Measurements from ENCODE around the gene TENM3.

Gene TENM3

DNA sequence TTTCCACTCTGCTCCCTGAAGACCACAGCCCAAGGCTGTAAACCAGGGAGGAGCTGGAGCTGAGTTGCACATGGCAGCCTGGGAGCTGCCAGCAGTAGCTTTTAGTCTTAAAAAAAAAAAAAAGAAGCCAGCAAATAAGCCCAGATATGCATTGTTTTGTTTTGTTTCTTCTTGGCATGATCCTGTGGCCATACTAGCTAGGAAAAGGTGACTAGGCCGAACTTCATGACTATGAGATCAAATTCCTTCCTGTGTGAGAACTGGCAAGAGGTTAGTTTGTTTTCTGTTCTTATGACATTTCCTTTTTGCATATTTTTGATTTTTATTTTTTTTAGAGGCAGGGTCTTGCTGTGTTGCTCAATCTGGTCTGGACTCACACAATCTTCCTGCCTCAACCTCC, 350.7 kb downstream of the TENM3 start:
- no peak for TF ChIP-seq EZH2 (IDR thresholded peaks at IDR 0.05; ENCODE audit: borderline replicate concordance, low read length)
- no peaks in the 10 kb centered on the region for H3K27me3 ChIP-seq (ENCODE audit: insufficient read depth, low read length)
- no peak overlapping the region for H3K4me2 ChIP-seq (ENCODE audit: low read length)
- no peak overlapping the region for H3K9ac ChIP-seq (ENCODE audit: low read length)
- no peaks in the 10 kb centered on the region for H4K20me1 ChIP-seq (ENCODE audit: insufficient read depth, low read length)
- no peak overlapping the region for H3K27ac ChIP-seq (ENCODE audit: low read depth, low read length, poor library complexity, severe bottlenecking)
- H3F3A ChIP-seq (ENCODE audit: insufficient read depth, low read length) = no peaks in the 10 kb centered on the region
- no peaks in the 10 kb centered on the region for H3K79me2 ChIP-seq (ENCODE audit: insufficient read depth, low read length)
- no peaks in the 10 kb centered on the region for H3K4me1 ChIP-seq (ENCODE audit: insufficient read depth, low read length, severe bottlenecking)
- no peaks in the 10 kb centered on the region; the same call in 1 of the 2 replicates for H3K9me3 ChIP-seq (ENCODE audit: low read length)
- no peak overlapping the region for H3K4me3 ChIP-seq (ENCODE audit: low read depth, low read length, poor library complexity, severe bottlenecking)
- H2AFZ ChIP-seq (ENCODE audit: low read length) = no peak overlapping the region
- no peaks in the 10 kb centered on the region for H3K9me2 ChIP-seq (ENCODE audit: low read depth, low read length)
- H3K36me3 ChIP-seq (ENCODE audit: insufficient read depth, low read length) = no peaks in the 10 kb centered on the region

DNA sequence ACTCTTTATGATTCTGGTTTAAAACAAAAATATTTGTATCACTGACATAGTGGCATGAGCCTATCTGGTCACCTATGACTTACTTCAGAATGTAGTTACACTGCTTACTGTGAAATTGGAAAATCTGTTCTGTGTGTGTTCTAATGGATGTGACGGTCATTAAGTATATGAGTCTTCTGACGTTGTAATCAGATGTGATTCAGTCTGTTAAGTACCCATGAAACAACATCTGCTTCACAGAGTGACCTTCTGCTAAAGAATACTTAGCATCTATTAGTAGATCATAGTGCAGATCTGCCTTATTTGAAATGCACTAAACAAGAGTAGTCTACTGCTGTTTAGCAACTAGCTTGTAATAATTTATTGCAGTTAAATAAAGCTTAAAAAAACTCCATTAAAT, 356.9 kb downstream of the TENM3 start:
- Histone ChIP-seq H3K27me3 (ENCODE audit: insufficient read depth, low read length) (no peaks in the 10 kb centered on the region), H3K9ac (ENCODE audit: low read length) (no peak overlapping the region), H4K20me1 (ENCODE audit: insufficient read depth, low read length) (no peaks in the 10 kb centered on the region), H3K9me2 (ENCODE audit: low read depth, low read length) (no peaks in the 10 kb centered on the region), H3K9me3 (ENCODE audit: low read length) (no peaks in the 10 kb centered on the region), H3K4me2 (ENCODE audit: low read length) (no peak overlapping the region), H3K36me3 (ENCODE audit: insufficient read depth, low read length) (no peaks in the 10 kb centered on the region), H3K27ac (ENCODE audit: low read depth, low read length, poor library complexity, severe bottlenecking) (no peak overlapping the region), H3K79me2 (ENCODE audit: insufficient read depth, low read length) (no peaks in the 10 kb centered on the region), H3F3A (ENCODE audit: insufficient read depth, low read length) (no peaks in the 10 kb centered on the region), H2AFZ (ENCODE audit: low read length) (no peak overlapping the region), H3K4me1 (ENCODE audit: insufficient read depth, low read length, severe bottlenecking) (no peaks in the 10 kb centered on the region), H3K4me3 (ENCODE audit: low read depth, low read length, poor library complexity, severe bottlenecking) (no peak overlapping the region)
- TF ChIP-seq, protein P1, sequence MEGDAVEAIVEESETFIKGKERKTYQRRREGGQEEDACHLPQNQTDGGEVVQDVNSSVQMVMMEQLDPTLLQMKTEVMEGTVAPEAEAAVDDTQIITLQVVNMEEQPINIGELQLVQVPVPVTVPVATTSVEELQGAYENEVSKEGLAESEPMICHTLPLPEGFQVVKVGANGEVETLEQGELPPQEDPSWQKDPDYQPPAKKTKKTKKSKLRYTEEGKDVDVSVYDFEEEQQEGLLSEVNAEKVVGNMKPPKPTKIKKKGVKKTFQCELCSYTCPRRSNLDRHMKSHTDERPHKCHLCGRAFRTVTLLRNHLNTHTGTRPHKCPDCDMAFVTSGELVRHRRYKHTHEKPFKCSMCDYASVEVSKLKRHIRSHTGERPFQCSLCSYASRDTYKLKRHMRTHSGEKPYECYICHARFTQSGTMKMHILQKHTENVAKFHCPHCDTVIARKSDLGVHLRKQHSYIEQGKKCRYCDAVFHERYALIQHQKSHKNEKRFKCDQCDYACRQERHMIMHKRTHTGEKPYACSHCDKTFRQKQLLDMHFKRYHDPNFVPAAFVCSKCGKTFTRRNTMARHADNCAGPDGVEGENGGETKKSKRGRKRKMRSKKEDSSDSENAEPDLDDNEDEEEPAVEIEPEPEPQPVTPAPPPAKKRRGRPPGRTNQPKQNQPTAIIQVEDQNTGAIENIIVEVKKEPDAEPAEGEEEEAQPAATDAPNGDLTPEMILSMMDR (IDR thresholded peaks at IDR 0.05; ENCODE audit: low read length) = no peak
- TF ChIP-seq EZH2 (IDR thresholded peaks at IDR 0.05; ENCODE audit: borderline replicate concordance, low read length) = no peak

DNA sequence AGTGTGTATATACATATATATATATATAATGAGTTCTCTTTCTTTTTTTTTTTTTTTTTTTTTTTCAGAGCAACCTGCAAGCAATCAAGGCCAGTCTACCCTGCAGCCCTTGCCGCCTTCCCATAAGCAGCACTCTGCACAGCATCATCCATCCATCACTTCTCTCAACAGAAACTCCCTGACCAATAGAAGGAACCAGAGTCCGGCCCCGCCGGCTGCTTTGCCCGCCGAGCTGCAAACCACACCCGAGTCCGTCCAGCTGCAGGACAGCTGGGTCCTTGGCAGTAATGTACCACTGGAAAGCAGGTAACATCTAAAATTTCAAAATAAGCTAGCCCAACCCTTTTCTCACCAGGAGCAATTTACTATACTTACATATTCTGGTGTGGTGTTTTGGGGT, 357.7 kb downstream of the TENM3 start:
- H3K4me3 ChIP-seq (ENCODE audit: low read depth, low read length, poor library complexity, severe bottlenecking) = no peak overlapping the region
- no peak overlapping the region for H2AFZ ChIP-seq (ENCODE audit: low read length)
- TF ChIP-seq EZH2 (IDR thresholded peaks at IDR 0.05; ENCODE audit: borderline replicate concordance, low read length) = no peak
- TF ChIP-seq, protein P1 (IDR thresholded peaks at IDR 0.05; ENCODE audit: low read length) = no peak

DNA sequence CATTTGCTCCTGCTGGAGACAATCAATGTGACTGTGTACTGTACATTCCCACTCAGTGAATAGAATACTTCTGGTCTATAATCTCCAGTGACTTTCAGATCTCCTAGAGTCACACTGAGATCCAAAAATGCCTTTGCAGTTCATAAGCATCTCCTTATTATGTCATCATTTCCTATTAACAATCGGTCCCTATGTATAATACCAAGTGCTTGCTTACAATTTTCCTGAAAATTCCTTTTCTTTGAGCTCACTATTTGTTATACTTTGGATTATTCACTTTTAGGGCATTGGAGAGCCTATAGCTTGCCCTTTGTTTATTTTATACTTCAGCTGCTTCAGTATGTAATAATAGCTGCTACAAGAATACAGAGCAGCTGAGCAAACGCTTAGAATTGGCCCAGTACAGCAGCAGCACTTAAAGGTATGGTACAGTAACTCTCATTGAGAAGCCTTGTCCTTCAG, 361.0 kb downstream of the TENM3 start:
- Histone ChIP-seq H3K27me3 (ENCODE audit: insufficient read depth, low read length) (no peaks in the 10 kb centered on the region), H3K9ac (ENCODE audit: low read length) (no peak overlapping the region), H2AFZ (ENCODE audit: low read length) (no peak overlapping the region), H3K27ac (ENCODE audit: low read depth, low read length, poor library complexity, severe bottlenecking) (no peak overlapping the region), H3K79me2 (ENCODE audit: insufficient read depth, low read length) (no peaks in the 10 kb centered on the region), H3K9me2 (ENCODE audit: low read depth, low read length) (no peaks in the 10 kb centered on the region), H3K4me2 (ENCODE audit: low read length) (no peak overlapping the region), H3F3A (ENCODE audit: insufficient read depth, low read length) (no peaks in the 10 kb centered on the region), H3K9me3 (ENCODE audit: low read length) (no peaks in the 10 kb centered on the region), H3K4me3 (ENCODE audit: low read depth, low read length, poor library complexity, severe bottlenecking) (no peak overlapping the region), H3K36me3 (ENCODE audit: insufficient read depth, low read length) (no peaks in the 10 kb centered on the region), H3K4me1 (ENCODE audit: insufficient read depth, low read length, severe bottlenecking) (no peaks in the 10 kb centered on the region), H4K20me1 (ENCODE audit: insufficient read depth, low read length) (no peaks in the 10 kb centered on the region)
- TF ChIP-seq EZH2 (IDR thresholded peaks at IDR 0.05; ENCODE audit: borderline replicate concordance, low read length) = no peak
- TF ChIP-seq, protein P1 (IDR thresholded peaks at IDR 0.05; ENCODE audit: low read length) = no peak

More for the DNA sequence above, 357.7 kb downstream of the TENM3 start:
- no peaks in the 10 kb centered on the region for H3K27me3 ChIP-seq (ENCODE audit: insufficient read depth, low read length)
- no peaks in the 10 kb centered on the region for H3K79me2 ChIP-seq (ENCODE audit: insufficient read depth, low read length)
- H3K27ac ChIP-seq (ENCODE audit: low read depth, low read length, poor library complexity, severe bottlenecking) = no peak overlapping the region
- no peaks in the 10 kb centered on the region for H3F3A ChIP-seq (ENCODE audit: insufficient read depth, low read length)
- no peaks in the 10 kb centered on the region for H4K20me1 ChIP-seq (ENCODE audit: insufficient read depth, low read length)
- H3K9ac ChIP-seq (ENCODE audit: low read length) = no peak overlapping the region
- H3K36me3 ChIP-seq (ENCODE audit: insufficient read depth, low read length) = no peaks in the 10 kb centered on the region
- H3K9me3 ChIP-seq (ENCODE audit: low read length) = no peaks in the 10 kb centered on the region
- H3K4me1 ChIP-seq (ENCODE audit: insufficient read depth, low read length, severe bottlenecking) = no peaks in the 10 kb centered on the region
- no peaks in the 10 kb centered on the region for H3K9me2 ChIP-seq (ENCODE audit: low read depth, low read length)
- no peak overlapping the region for H3K4me2 ChIP-seq (ENCODE audit: low read length)
